ENCODE measurements around the gene BCAS4.

Gene BCAS4

DNA sequence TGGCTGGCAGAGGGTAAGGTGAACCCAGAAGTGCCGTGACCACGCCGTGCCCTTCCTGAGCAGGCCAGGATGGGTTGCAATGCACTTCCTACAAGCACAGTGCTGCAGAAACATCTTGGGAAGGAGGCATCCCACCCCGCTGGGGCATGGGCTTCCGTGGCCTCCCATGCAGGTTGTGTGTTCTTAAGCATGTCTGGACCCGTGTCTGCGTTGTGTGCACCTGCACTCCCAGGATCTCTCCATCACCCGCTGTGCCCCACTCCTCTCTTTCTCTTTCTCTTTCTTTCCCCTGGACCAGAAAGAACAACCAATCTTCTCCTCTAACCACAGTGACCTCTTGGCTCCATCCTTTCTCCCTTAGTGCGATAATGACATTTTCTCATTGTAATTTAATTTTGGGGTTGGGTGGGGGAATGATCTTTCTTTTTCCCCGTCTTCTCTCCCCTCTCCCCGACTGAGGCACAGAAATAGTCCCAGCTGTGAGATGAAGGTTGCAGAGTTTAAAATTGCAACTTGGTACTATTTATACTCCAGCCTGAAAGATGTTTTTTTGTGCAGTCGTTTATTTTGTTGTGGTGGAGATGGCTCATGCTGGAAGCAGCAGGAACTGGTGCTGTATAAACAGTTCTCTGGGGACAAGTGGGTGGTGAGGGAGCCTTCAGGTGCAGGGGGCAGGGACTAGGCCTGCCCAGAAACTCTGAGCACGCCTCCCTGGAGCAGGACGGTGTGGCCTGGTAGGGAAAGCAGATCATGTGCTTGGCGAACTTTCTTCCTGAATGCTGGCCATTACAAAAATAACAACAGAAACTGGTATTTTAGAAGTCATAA lies 20.5 kb downstream of the BCAS4 start (continued):
- TF ChIP-seq PRDM2 (tag by site-specific recombination; IDR thresholded peaks at IDR 0.05; ENCODE audit: borderline replicate concordance), result no peak
- no peak for TF ChIP-seq MEIS1 (CRISPR knock-in tag; IDR thresholded peaks at IDR 0.05; ENCODE audit: borderline replicate concordance)
- no peak for TF ChIP-seq ZNF830 (tag by site-specific recombination; IDR thresholded peaks at IDR 0.05; ENCODE audit: low read depth)
- TF ChIP-seq ZNF521 (tag by site-specific recombination; IDR thresholded peaks at IDR 0.05), result no peak
- peak; percentile 39 for TF ChIP-seq ZFHX2 (tag by site-specific recombination; conservative IDR thresholded peaks at IDR 0.05)
- TF ChIP-seq ZNF174 (tag by site-specific recombination; IDR thresholded peaks at IDR 0.05), result no peak
- no peak for TF ChIP-seq YY2 (tag by site-specific recombination; IDR thresholded peaks at IDR 0.05)
- no peak for TF ChIP-seq ZNF394 (tag by site-specific recombination; IDR thresholded peaks at IDR 0.05; ENCODE audit: borderline replicate concordance)
- TF ChIP-seq BCL11B (tag by site-specific recombination; IDR thresholded peaks at IDR 0.05; ENCODE audit: low read depth), result no peak
- no peak for TF ChIP-seq ZNF558 (tag by site-specific recombination; IDR thresholded peaks at IDR 0.05)
- TF ChIP-seq ZNF501 (tag by site-specific recombination; IDR thresholded peaks at IDR 0.05), result no peak
- TF ChIP-seq ZBTB44 (tag by site-specific recombination; IDR thresholded peaks at IDR 0.05), result no peak
- peak; percentile 14; the same call in 1 of the 2 replicates for TF ChIP-seq EGR2 (tag by site-specific recombination; IDR thresholded peaks at IDR 0.05; ENCODE audit: low read depth)
- TF ChIP-seq ZNF837 (tag by site-specific recombination; IDR thresholded peaks at IDR 0.05), result no peak
- no peak for TF ChIP-seq ZNF626 (tag by site-specific recombination; IDR thresholded peaks at IDR 0.05)
- no peak for TF ChIP-seq PRDM1 (tag by site-specific recombination; IDR thresholded peaks at IDR 0.05)
- no peak for TF ChIP-seq ZNF701 (tag by site-specific recombination; IDR thresholded peaks at IDR 0.05)
- TF ChIP-seq HIC1 (tag by site-specific recombination; IDR thresholded peaks at IDR 0.05), result no peak
- peak; percentile 45; the same call in 1 of the 2 replicates for TF ChIP-seq ZNF423 (tag by site-specific recombination; IDR thresholded peaks at IDR 0.05)
- no peak for TF ChIP-seq ZNF654 (tag by site-specific recombination; IDR thresholded peaks at IDR 0.05; ENCODE audit: low read depth)
- TF ChIP-seq, protein P1, sequence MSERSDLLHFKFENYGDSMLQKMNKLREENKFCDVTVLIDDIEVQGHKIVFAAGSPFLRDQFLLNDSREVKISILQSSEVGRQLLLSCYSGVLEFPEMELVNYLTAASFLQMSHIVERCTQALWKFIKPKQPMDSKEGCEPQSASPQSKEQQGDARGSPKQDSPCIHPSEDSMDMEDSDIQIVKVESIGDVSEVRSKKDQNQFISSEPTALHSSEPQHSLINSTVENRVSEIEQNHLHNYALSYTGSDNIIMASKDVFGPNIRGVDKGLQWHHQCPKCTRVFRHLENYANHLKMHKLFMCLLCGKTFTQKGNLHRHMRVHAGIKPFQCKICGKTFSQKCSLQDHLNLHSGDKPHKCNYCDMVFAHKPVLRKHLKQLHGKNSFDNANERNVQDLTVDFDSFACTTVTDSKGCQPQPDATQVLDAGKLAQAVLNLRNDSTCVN (tag by site-specific recombination; optimal IDR thresholded peaks at IDR 0.05), result no peak
- no peak for TF ChIP-seq ZFP69B (tag by site-specific recombination; IDR thresholded peaks at IDR 0.05)
- TF ChIP-seq ZIC2 (tag by site-specific recombination; IDR thresholded peaks at IDR 0.05), result peak; percentile 64
- TF ChIP-seq ZNF660 (tag by site-specific recombination; IDR thresholded peaks at IDR 0.05), result no peak
- TF ChIP-seq KLF7 (tag by site-specific recombination; IDR thresholded peaks at IDR 0.05; ENCODE audit: borderline replicate concordance), result no peak
- TF ChIP-seq, protein P2, sequence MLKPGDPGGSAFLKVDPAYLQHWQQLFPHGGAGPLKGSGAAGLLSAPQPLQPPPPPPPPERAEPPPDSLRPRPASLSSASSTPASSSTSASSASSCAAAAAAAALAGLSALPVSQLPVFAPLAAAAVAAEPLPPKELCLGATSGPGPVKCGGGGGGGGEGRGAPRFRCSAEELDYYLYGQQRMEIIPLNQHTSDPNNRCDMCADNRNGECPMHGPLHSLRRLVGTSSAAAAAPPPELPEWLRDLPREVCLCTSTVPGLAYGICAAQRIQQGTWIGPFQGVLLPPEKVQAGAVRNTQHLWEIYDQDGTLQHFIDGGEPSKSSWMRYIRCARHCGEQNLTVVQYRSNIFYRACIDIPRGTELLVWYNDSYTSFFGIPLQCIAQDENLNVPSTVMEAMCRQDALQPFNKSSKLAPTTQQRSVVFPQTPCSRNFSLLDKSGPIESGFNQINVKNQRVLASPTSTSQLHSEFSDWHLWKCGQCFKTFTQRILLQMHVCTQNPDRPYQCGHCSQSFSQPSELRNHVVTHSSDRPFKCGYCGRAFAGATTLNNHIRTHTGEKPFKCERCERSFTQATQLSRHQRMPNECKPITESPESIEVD (tag by site-specific recombination; IDR thresholded peaks at IDR 0.05), result 0 out of 2 replicates have a peak, but pooled peaks have one; percentile 37
- no peak for TF ChIP-seq ZNF184 (tag by site-specific recombination; IDR thresholded peaks at IDR 0.05)
- TF ChIP-seq ZNF157 (tag by site-specific recombination; IDR thresholded peaks at IDR 0.05), result no peak
